ENCODE measurements around the gene CD79B.

The CD79B gene

DNA sequence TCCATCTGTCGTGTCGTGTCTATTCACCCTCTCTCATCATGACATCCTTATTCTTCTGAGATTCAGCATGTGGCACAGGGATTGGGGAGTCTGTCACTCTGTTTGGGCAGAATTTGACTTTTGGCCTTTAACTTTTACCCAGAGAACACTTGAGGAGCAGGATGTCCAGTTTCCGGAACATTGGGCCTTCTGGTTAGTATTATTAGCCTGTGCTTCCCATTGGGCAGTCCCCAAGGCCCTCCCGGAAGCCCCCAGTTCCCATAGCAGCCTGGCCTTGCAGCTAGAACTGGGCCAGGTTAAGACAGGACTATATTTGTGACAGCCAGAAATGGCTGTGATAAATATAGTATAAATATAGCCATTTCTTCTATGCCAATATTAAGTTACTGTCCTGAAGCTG, 31.0 kb upstream of the CD79B start:
- H3K36me3 ChIP-seq (ENCODE audit: control insufficient read depth, insufficient read depth, low read length) = no peaks in the 10 kb centered on the region
- no peak overlapping the region for H3K9ac ChIP-seq (ENCODE audit: low read length)
- H3K4me1 ChIP-seq (ENCODE audit: control insufficient read depth, insufficient read depth, low read length) = no peaks in the 10 kb centered on the region
- no peak overlapping the region for H3K27ac ChIP-seq (ENCODE audit: low read depth, low read length)
- H3K27me3 ChIP-seq (ENCODE audit: control insufficient read depth, insufficient read depth, low read length) = no peaks in the 10 kb centered on the region
- H3K4me3 ChIP-seq (ENCODE audit: low read length) = no peak overlapping the region

DNA sequence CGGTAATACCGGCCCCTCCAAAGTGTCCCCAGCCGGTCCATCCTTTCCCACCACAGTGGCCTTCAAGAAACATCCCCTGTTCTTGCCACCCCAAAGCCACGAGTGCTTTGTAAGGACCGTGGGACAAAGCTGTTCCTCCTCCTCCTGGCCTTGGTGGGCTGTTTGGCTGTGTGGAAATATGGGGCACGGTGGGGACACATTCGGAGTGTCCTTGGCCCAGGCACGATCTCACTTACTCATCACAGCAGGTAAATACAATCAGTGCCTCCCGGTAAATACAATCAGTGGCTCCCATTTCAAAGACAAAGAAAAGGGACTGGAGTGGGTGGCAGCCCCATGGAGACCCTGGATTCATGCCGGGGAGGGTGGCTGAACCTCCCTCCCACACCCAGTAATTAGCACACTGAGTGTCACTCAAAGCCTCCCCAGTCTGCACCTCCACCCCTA, 30.2 kb upstream of the CD79B start:
- H3K4me1 ChIP-seq (ENCODE audit: control insufficient read depth, insufficient read depth, low read length) = no peaks in the 10 kb centered on the region
- no peak overlapping the region for H3K27ac ChIP-seq (ENCODE audit: low read depth, low read length)

DNA sequence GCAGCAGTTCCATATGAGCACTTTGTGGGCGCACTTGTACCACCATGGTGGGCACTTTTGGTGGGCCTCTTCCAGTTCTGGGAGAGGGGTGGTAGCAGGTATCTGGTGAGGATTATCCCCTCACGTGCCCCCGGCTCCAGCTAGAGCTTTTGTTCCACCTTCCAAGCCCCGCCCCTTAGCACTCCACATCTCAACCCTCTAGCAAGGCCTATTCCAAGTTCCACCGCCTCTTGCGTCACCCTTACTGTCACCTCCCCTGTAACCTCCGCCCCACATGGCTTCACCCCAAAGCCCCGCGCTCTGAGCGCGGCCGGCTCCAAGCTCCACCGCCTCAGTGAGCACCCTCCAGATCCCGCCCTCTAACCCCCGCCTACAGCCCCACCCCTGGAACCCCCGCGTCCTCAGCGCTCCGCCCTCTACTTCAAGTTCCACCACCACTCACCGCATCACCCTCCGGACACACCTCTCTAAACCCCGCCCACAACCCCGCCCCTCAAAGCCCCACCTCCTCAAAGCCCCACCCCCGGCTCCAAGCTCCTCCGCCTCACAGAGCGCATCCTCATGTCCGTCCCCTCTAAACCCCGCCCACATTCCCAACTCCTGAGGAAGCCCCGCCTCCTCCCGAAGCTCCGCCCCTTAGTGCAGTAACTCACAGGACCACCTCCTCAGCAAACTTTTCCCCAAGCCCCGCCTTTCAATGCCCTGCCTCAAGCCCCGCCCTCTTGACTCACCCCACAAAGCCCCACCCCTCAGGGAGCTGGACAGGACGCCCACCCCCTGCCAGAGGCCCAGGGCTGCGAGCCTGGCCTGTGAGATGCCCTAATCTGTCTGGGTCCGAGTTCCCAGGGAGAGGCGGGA, 29.5 kb upstream of the CD79B start:
- no peak overlapping the region for H3K4me3 ChIP-seq (ENCODE audit: low read length)
- H3K27ac ChIP-seq (ENCODE audit: low read depth, low read length) = no peak overlapping the region
- H3K9ac ChIP-seq (ENCODE audit: low read length) = no peak overlapping the region

More for the DNA sequence above, 30.2 kb upstream of the CD79B start:
- H3K4me3 ChIP-seq (ENCODE audit: low read length) = no peak overlapping the region
- no peaks in the 10 kb centered on the region for H3K27me3 ChIP-seq (ENCODE audit: control insufficient read depth, insufficient read depth, low read length)
- H3K36me3 ChIP-seq (ENCODE audit: control insufficient read depth, insufficient read depth, low read length) = no peaks in the 10 kb centered on the region
- H3K9ac ChIP-seq (ENCODE audit: low read length) = no peak overlapping the region

DNA sequence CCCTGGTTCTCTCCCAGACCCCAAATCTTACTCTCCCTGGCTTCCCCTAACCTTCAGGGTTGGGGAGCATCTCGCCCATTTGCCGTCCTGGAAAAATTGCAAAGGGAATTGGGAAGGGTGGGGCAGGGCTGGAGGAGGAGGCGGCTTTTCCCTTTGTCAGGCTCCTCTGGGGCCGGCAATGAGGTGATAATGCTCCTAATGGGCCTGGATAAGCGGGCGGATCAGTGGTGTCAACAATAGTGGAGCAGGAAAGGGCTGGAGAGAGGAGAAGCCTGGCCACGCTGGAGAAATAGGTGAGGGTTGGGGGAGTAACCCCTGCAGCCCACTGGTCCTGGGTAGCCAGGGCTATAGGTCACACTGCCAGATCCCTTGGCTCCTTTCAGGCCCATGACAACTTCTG, 28.3 kb upstream of the CD79B start:
- H3K27ac ChIP-seq (ENCODE audit: low read depth, low read length) = no peak overlapping the region
- H3K4me3 ChIP-seq (ENCODE audit: low read length) = no peak overlapping the region
- no peaks in the 10 kb centered on the region for H3K36me3 ChIP-seq (ENCODE audit: control insufficient read depth, insufficient read depth, low read length)
- no peaks in the 10 kb centered on the region for H3K27me3 ChIP-seq (ENCODE audit: control insufficient read depth, insufficient read depth, low read length)
- no peak overlapping the region for H3K9ac ChIP-seq (ENCODE audit: low read length)
- H3K4me1 ChIP-seq (ENCODE audit: control insufficient read depth, insufficient read depth, low read length) = no peaks in the 10 kb centered on the region

More for the DNA sequence above, 29.5 kb upstream of the CD79B start:
- H3K4me1 ChIP-seq (ENCODE audit: control insufficient read depth, insufficient read depth, low read length) = no peaks in the 10 kb centered on the region
- H3K36me3 ChIP-seq (ENCODE audit: control insufficient read depth, insufficient read depth, low read length) = no peaks in the 10 kb centered on the region
- no peaks in the 10 kb centered on the region for H3K27me3 ChIP-seq (ENCODE audit: control insufficient read depth, insufficient read depth, low read length)

DNA sequence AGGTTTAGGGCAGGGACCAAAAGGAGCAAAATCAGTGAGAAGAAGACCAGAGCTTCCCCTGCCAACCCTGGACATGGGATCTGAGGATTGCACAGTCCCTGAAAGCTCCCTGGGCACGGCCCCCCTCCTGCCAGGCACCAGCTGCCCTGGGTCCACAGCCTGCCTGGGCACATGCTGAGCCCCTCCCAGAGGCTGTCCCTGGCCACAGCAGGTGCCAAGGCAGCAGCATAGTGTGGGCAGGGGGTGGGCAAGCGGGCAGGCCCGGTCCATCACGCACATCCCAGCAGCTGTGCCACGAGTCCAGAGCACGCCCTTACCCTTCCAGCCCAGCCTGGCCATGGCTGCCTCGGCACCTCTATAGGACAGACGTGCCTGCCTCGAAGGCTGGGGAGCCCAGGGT, 27.9 kb upstream of the CD79B start:
- H3K36me3 ChIP-seq (ENCODE audit: control insufficient read depth, insufficient read depth, low read length) = no peaks in the 10 kb centered on the region
- no peak overlapping the region for H3K27ac ChIP-seq (ENCODE audit: low read depth, low read length)
- no peak overlapping the region for H3K9ac ChIP-seq (ENCODE audit: low read length)
- H3K4me3 ChIP-seq (ENCODE audit: low read length) = no peak overlapping the region
- H3K27me3 ChIP-seq (ENCODE audit: control insufficient read depth, insufficient read depth, low read length) = no peaks in the 10 kb centered on the region
- H3K4me1 ChIP-seq (ENCODE audit: control insufficient read depth, insufficient read depth, low read length) = no peaks in the 10 kb centered on the region

DNA sequence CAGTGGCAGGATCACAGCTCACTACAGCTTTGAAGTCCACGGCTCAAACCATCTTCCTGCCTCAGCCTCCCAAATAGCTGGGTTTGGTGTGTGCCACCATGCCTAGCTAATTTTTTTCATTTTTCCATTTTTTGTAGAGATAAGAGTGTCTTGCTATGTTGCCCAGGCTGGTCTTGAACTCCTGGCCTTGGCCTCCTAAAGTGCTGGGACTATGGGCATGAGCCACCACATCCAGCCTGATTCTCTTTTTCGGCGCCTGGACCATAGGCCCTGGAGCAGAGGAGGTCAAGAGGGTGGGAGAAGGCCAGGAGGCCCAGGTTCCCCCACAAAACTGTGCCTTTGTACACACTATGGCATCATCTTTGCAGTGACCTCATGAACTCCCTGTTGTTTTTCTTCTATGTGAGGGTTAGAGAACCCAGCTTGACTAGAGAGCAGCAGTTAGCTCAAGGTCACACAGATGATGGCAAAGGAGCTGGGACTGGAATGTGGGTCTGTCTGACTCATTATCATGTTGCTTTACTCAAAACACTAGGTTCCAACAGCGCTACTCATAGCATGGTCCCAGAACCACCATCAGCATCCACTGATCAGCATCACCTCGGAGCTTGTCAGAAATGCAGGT, 24.3 kb upstream of the CD79B start:
- Histone ChIP-seq H3K9ac (ENCODE audit: low read length) (no peak overlapping the region), H3K36me3 (ENCODE audit: control insufficient read depth, insufficient read depth, low read length) (no peaks in the 10 kb centered on the region), H3K4me1 (ENCODE audit: control insufficient read depth, insufficient read depth, low read length) (no peaks in the 10 kb centered on the region), H3K27ac (ENCODE audit: low read depth, low read length) (no peak overlapping the region), H3K27me3 (ENCODE audit: control insufficient read depth, insufficient read depth, low read length) (no peaks in the 10 kb centered on the region), H3K4me3 (ENCODE audit: low read length) (no peak overlapping the region)

DNA sequence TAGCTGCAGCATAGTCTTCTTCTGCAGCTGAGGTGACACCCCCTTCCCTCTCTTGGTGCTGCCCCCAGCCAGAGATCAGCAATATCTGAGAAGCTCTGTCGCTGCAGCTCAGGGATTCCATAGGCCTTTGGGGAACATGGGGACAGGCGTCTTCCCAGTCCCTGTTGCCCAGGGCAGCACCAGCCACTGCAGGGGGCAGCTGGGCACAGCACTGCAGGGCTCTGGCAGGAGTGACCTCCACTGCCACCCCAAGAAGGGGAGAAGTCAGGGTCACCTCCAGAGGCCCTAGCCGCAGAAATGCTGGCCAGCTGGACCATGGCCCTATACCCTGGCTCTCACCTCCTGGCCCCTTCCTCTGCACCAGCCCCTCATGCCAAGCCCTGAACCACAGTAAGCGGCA, 23.7 kb upstream of the CD79B start:
- Histone ChIP-seq H3K9ac (ENCODE audit: low read length) (no peak overlapping the region), H3K36me3 (ENCODE audit: control insufficient read depth, insufficient read depth, low read length) (no peaks in the 10 kb centered on the region), H3K27ac (ENCODE audit: low read depth, low read length) (no peak overlapping the region), H3K4me3 (ENCODE audit: low read length) (no peak overlapping the region), H3K27me3 (ENCODE audit: control insufficient read depth, insufficient read depth, low read length) (no peaks in the 10 kb centered on the region), H3K4me1 (ENCODE audit: control insufficient read depth, insufficient read depth, low read length) (no peaks in the 10 kb centered on the region)

DNA sequence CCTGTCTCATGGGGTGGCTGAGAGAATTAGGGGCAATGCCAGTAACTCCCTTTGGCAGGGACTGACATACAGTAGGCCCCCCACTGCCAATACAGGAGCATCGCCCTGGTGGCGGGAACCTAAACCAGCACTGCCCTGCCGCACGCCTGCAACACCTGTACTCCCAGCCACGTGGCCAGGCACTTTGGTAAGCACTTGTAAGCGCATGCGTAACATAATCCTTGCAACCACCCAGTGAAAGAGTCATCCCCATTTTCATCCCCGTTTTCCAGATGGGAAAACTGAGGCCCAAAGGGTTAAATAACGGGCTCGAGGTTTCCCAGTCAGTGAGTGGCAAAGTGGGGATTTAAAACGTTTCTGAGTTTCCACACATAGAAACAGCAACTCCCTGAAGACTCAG, 23.1 kb upstream of the CD79B start:
- H3K27me3 ChIP-seq (ENCODE audit: control insufficient read depth, insufficient read depth, low read length) = no peaks in the 10 kb centered on the region
- H3K27ac ChIP-seq (ENCODE audit: low read depth, low read length) = no peak overlapping the region
- H3K9ac ChIP-seq (ENCODE audit: low read length) = no peak overlapping the region
- no peaks in the 10 kb centered on the region for H3K4me1 ChIP-seq (ENCODE audit: control insufficient read depth, insufficient read depth, low read length)
- no peak overlapping the region for H3K4me3 ChIP-seq (ENCODE audit: low read length)
- H3K36me3 ChIP-seq (ENCODE audit: control insufficient read depth, insufficient read depth, low read length) = no peaks in the 10 kb centered on the region

DNA sequence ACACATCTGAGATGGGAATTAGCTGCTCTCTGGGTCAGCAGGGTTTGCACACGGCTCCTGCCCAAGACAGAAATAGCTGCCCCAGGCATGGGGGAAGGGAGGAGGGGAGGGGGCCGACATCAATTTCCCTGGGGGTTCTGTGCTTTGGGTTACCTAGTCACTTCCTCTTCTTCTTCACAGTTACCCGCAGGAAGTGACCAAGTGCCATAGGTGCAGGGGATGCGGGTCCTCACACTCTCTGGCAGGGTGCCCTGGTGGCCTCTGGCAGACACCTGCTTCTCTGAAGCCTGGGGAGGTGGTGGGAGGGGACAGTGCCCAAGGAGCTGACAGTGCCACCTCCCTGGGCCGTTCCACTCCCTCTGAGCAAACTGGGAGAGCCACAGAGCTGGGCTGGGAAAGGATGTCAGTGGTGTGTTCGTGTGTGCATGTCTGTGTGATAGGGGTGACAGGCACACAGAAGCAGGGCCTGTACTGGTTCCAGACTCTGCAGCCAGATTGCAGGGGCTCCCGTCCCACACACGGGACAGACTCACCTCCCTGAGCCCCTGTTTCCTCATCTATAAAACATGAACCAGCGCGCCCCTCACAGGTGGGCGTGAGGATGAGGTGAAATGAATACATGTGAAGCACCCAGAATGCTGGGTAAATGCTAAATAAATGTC, 22.4 kb upstream of the CD79B start:
- no peak overlapping the region for H3K27ac ChIP-seq (ENCODE audit: low read depth, low read length)
- no peak overlapping the region for H3K9ac ChIP-seq (ENCODE audit: low read length)
- no peaks in the 10 kb centered on the region for H3K36me3 ChIP-seq (ENCODE audit: control insufficient read depth, insufficient read depth, low read length)
- no peak overlapping the region for H3K4me3 ChIP-seq (ENCODE audit: low read length)
- no peaks in the 10 kb centered on the region for H3K27me3 ChIP-seq (ENCODE audit: control insufficient read depth, insufficient read depth, low read length)
- no peaks in the 10 kb centered on the region for H3K4me1 ChIP-seq (ENCODE audit: control insufficient read depth, insufficient read depth, low read length)

DNA sequence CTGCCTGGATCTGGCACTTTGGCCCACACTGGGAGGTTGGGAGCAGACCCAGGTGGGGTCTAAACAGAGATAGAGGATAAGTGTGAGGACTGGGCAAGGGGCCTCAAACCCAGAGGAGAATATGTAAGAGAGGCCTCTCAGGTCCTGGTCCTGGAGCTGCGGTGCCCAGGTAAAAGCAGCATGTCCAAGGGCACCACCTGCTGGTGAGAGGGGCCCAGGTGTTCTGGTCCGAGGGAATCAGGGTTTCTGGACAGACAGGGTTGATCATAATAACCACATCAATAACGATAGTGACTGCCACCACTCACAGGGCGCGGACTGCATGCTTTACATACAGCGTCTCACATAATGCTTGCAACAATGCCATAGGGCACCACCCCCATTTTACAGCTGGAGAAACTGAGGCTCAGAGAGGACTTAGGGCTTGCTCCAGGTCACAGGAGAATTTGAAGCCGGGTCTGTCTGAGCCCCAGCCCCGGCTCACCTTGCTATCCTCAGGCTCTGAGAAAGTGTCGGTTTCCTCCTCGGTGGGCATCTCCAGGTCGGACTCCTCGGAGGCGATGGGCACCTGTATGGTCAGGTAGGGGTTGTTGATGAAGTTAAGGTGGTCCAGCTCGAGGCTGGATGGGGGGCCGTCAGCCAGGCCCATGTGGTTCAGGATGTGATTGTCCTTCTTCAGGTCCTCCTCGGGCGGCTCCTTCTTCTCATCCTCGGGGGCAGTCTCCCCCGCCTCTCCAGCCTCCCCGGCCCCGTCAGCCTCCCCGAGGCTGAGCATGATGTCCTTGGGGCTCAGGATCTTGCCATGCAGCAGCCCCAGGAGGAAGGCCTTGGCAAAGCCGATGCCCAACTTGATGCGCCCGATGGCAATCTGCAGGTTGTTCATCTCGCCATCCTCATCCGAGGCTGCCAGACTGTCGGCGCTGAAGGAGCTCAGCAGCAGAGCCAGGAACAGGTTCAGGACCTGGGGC, 19.1 kb upstream of the CD79B start:
- Histone ChIP-seq H3K27ac (ENCODE audit: low read depth, low read length) (no peak overlapping the region), H3K27me3 (ENCODE audit: control insufficient read depth, insufficient read depth, low read length) (no peaks in the 10 kb centered on the region), H3K9ac (ENCODE audit: low read length) (no peak overlapping the region), H3K4me3 (ENCODE audit: low read length) (no peak overlapping the region), H3K4me1 (ENCODE audit: control insufficient read depth, insufficient read depth, low read length) (no peaks in the 10 kb centered on the region), H3K36me3 (ENCODE audit: control insufficient read depth, insufficient read depth, low read length) (no peaks in the 10 kb centered on the region)

DNA sequence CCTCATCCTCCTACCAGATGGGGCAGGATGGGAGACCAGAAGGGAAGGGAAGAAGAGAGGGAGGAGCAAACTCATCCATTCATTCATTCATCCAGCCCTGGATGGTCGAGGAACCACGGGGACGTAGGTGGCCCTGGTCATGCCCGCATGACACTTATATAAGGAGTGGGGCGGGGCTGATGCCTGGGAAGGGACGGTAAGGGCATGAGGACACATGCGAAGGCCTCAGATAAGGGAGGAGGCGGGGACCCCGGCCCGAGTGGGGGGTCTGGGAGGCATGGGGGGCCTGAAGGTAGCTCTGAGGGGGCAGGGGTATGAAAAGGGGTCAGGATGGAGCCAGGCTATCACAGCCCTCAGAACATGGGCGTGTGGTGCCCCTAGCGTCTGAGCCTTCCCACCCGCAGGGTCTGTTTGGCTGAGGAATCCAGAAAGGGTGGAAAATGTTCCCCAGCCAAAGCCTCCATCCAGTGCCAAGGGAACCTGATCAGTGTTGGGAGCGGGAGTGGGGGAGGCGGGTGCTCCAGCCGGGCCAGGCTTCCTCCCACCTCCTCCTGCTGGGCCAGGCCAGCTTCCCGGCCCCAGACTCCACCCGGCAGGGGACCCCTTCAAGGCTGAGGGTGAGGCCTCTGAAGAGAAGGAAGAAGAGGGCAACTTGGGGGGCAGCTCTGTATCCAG, 17.6 kb upstream of the CD79B start:
- no peak overlapping the region for H3K27ac ChIP-seq (ENCODE audit: low read depth, low read length)
- H3K9ac ChIP-seq (ENCODE audit: low read length) = no peak overlapping the region
- H3K36me3 ChIP-seq (ENCODE audit: control insufficient read depth, insufficient read depth, low read length) = no peaks in the 10 kb centered on the region
- H3K27me3 ChIP-seq (ENCODE audit: control insufficient read depth, insufficient read depth, low read length) = no peaks in the 10 kb centered on the region
- H3K4me3 ChIP-seq (ENCODE audit: low read length) = no peak overlapping the region
- no peaks in the 10 kb centered on the region for H3K4me1 ChIP-seq (ENCODE audit: control insufficient read depth, insufficient read depth, low read length)
